Breast epithelium (tissue), 3 donors: ENCODE results near the gene NUDT14.

Source experiments
- CTCF ChIP-seq, 3 donors: fragments of 450-650 bp; IDR thresholded peaks; one replicate each; pipeline ENCODE4 v1.5.1; 2016 to 2017; ENCODE audit warnings: antibody characterized with exemption in 3 of 3, mild to moderate bottlenecking in 3 of 3, moderate library complexity in 3 of 3
- POLR2AphosphoS5 ChIP-seq, 3 donors: sonication (generic); formaldehyde crosslinking; IDR thresholded peaks; one replicate each; pipeline ENCODE4 v1.6.1; 2017; ENCODE audit warnings: antibody characterized with exemption in 3 of 3

- TF ChIP-seq CTCF (IDR thresholded peaks at IDR 0.05), result no peak
- no peak for TF ChIP-seq POLR2AphosphoS5 (IDR thresholded peaks at IDR 0.05)
These were observed 20.9 kb upstream of the NUDT14 start for GRCh38 chr14:105201925-105202513.
